ENCODE measurements around the gene UCK1.

GRCh38 chr9:131520503-131520902, 10.6 kb downstream of the UCK1 start:
- TF ChIP-seq EZH2 (IDR thresholded peaks at IDR 0.05; ENCODE audit: low read length) (no peak), CTCF (optimal IDR thresholded peaks at IDR 0.05 in 1 of 3, IDR thresholded peaks at IDR 0.05 in 1 of 3, conservative IDR thresholded peaks at IDR 0.05 in 1 of 3; ENCODE audit: extremely low read depth in 1 of 3, insufficient read depth in 2 of 3, low read length in 3 of 3) (no peak)

All from keratinocyte (primary cell).